HepG2 (cell line): ENCODE measurements around the gene CPNE8.

Experiments
- MAFK ChIP-seq, 2 experiments: IDR thresholded peaks in 1 of 2; conservative IDR thresholded peaks in 1 of 2; 2 replicates each; pipeline ENCODE4 v1.6.1; 2011; ENCODE audit warnings: improper control_type of control experiment in 2 of 2, low read length in 2 of 2
- MAZ ChIP-seq, 2 experiments: sonication (generic) in 1 of 2; formaldehyde crosslinking in 1 of 2; IDR thresholded peaks; 2 replicates each; pipeline versions ENCODE4 v1.5.0 to v1.6.1; 2012 to 2020; ENCODE audit warnings: low read depth in 2 of 2, mild to moderate bottlenecking in 2 of 2, borderline replicate concordance in 1 of 2, improper control_type of control experiment in 1 of 2, low read length in 1 of 2, missing genetic modification reagents in 1 of 2, moderate library complexity in 1 of 2
- RAD21 ChIP-seq: fragments of 450-650 bp; formaldehyde crosslinking; IDR thresholded peaks from 2 replicates; pipeline ENCODE4 v1.5.0; 2020; ENCODE audit warnings: mild to moderate bottlenecking
- SAFB2 ChIP-seq: sonication (generic); formaldehyde crosslinking; IDR thresholded peaks from 2 replicates; pipeline ENCODE4 v1.5.1; 2020; ENCODE audit warnings: missing genetic modification reagents, low read depth, mild to moderate bottlenecking, borderline replicate concordance
- SP4 ChIP-seq: sonication (generic); formaldehyde crosslinking; IDR thresholded peaks from 2 replicates; pipeline ENCODE4 v1.8.1; 2023; ENCODE audit warnings: mild to moderate bottlenecking, missing genetic modification reagents
- ZNF724P ChIP-seq: sonication (generic); formaldehyde crosslinking; IDR thresholded peaks from 2 replicates; pipeline ENCODE4 v1.8.0; 2022; ENCODE audit warnings: missing genetic modification reagents, borderline replicate concordance
- TF ChIP-seq, protein P1 (sequence below): sonication (generic); formaldehyde crosslinking; IDR thresholded peaks from 2 replicates; pipeline ENCODE4 v1.5.0; 2020; ENCODE audit warnings: mild to moderate bottlenecking, missing genetic modification reagents, moderate library complexity

DNA sequence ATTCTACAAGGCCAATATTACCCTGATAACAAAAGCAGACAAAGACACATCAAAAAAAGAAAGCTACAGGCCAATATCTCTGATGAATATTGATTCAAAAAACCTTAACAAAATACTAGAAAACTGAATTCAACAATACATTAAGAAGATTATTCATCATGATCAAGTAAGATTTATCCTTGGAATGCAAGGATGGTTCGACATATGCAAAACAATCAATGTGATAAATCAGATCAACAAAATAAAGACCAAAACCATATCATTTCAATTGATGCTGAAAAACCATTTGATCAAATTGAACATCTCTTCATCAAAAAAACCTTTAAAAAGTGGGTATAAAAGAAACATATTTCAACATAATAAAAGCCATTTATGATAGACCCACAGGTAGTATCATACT, 117.3 kb downstream of the CPNE8 start:
- TF ChIP-seq SAFB2 (no peak), MAFK (conservative IDR thresholded peaks at IDR 0.05 in 1 of 2, IDR thresholded peaks at IDR 0.05 in 1 of 2; ENCODE audit: low read length in 2 of 2) (no peak), SP4 (CRISPR knock-in tag) (no peak), RAD21 (CRISPR knock-in tag) (no peak), MAZ (IDR thresholded peaks at IDR 0.05; ENCODE audit: borderline replicate concordance, low read depth, low read length) (no peak), MAZ (CRISPR knock-in tag; IDR thresholded peaks at IDR 0.05; ENCODE audit: low read depth) (no peak), ZNF724P (no peak)
- TF ChIP-seq, protein P1, sequence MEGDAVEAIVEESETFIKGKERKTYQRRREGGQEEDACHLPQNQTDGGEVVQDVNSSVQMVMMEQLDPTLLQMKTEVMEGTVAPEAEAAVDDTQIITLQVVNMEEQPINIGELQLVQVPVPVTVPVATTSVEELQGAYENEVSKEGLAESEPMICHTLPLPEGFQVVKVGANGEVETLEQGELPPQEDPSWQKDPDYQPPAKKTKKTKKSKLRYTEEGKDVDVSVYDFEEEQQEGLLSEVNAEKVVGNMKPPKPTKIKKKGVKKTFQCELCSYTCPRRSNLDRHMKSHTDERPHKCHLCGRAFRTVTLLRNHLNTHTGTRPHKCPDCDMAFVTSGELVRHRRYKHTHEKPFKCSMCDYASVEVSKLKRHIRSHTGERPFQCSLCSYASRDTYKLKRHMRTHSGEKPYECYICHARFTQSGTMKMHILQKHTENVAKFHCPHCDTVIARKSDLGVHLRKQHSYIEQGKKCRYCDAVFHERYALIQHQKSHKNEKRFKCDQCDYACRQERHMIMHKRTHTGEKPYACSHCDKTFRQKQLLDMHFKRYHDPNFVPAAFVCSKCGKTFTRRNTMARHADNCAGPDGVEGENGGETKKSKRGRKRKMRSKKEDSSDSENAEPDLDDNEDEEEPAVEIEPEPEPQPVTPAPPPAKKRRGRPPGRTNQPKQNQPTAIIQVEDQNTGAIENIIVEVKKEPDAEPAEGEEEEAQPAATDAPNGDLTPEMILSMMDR (CRISPR knock-in tag), result no peak
